ENCODE data around the gene EPHA4. TPM values are rescaled to one million over a fixed set of nuclear protein-coding genes. Genes with fewer than 3 reads are reported as not detected.

EPHA4 gene
- total and polyA plus RNA-seq, 7 experiments from 2014 or later, result 8.3 to 42.8 (median 25.3) TPM

DNA sequence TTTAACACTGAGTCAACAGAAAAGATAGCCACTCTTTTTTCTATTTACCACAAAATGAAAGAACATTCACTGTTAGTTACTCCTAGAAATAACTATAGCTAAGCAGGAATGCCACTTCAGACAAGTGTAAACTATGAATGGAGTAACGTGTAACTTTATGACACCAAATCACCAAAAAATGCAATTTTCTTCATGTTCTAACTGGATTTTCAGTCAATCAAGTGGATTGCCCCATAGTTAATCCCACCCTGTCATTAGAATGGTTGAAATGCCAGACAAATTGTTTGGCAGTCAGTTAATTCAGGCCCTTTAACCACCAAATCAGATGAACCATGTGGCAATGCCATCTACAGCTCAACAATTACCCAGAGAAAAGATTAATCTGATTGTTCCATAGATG is 9.9 kb downstream of the EPHA4 start:
- H3K4me3 Mint-ChIP-seq, result no peak overlapping the region
- no peak for ATAC-seq
- Histone ChIP-seq H3K27ac (ENCODE audit: low read depth, low read length) (no peak overlapping the region), H3K27me3 (ENCODE audit: control insufficient read depth in 2 of 2, insufficient read depth in 2 of 2, low read length in 2 of 2) (no peaks in the 10 kb centered on the region), H3K36me3 (ENCODE audit: control insufficient read depth in 2 of 3, insufficient read depth in 3 of 3, low read length in 3 of 3) (no peaks in the 10 kb centered on the region), H3K4me1 (ENCODE audit: control insufficient read depth in 2 of 2, insufficient read depth in 2 of 2, low read length in 2 of 2) (peaks cover 0 to 6% of the 10 kb centered on the region in 2 donors), H3K9me3 (ENCODE audit: control insufficient read depth in 2 of 3, low read length in 3 of 3) (no peaks in the 10 kb centered on the region), H3K4me3 (ENCODE audit: low read length) (no peak overlapping the region)
- H3K36me3 Mint-ChIP-seq, result peaks cover 0 to 22% (median 17%) of the 10 kb centered on the region in 5 donors
- ChIA-PET POLR2A (no interaction called here), CTCF (interaction anchor here (0.7 kb wide), 1 partner anchor 63 kb away, joined by 4 read pairs; no protein-coding TSS in a partner anchor)
- intact Hi-C loops (cut with micrococcal nuclease), result no loop called here
- H3K27ac Mint-ChIP-seq, result no peak overlapping the region
- peaks cover 0 to 52% (median 14%) of the 10 kb centered on the region in 7 donors for H3K4me1 Mint-ChIP-seq
- peaks cover 0 to 2% (median 0%) of the 10 kb centered on the region in 11 donors for H3K9me3 Mint-ChIP-seq
- H3K27me3 Mint-ChIP-seq, result peaks cover 0 to 40% (median 0%) of the 10 kb centered on the region in 5 donors
- DNase-seq, result no peak

DNA sequence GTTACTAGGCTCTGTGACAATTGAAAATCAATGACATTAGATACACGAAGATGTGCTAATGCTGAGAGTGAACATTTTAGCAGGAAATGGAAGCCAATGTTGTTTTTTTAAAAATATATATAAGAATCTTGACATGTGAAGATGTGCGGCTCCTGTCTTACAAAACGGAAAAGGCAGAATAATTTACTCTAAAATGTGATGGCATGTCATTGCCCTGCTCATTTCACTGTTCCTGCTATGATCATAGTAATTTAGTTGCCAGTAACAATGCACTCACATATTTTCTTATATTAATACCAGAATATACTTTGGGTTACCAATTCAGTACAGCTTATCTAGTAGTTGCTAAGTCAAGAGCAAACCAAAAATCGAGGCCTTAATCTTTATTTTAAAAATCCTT is 10.3 kb downstream of the EPHA4 start:
- Mint-ChIP-seq H3K9me3 (peaks cover 0 to 2% (median 0%) of the 10 kb centered on the region in 11 donors), H3K27me3 (peaks cover 0 to 36% (median 0%) of the 10 kb centered on the region in 5 donors), H3K27ac (no peak overlapping the region), H3K4me1 (peaks cover 4 to 50% (median 17%) of the 10 kb centered on the region in 7 donors), H3K36me3 (peaks cover 0 to 22% (median 17%) of the 10 kb centered on the region in 5 donors), H3K4me3 (no peak overlapping the region)
- H3K27me3 ChIP-seq (ENCODE audit: control insufficient read depth in 2 of 2, insufficient read depth in 2 of 2, low read length in 2 of 2), result no peaks in the 10 kb centered on the region
- H3K4me1 ChIP-seq (ENCODE audit: control insufficient read depth in 2 of 2, insufficient read depth in 2 of 2, low read length in 2 of 2), result peaks cover 0 to 6% of the 10 kb centered on the region in 2 donors
- intact Hi-C loops (cut with micrococcal nuclease), result no loop called here
- ATAC-seq (no peak), DNase-seq (no peak)
- H3K4me3 ChIP-seq (ENCODE audit: low read length), result no peak overlapping the region
- CTCF ChIA-PET, result interaction anchor here (0.7 kb wide), 1 partner anchor 63 kb away, joined by 4 read pairs; no protein-coding TSS in a partner anchor
- POLR2A ChIA-PET, result no interaction called here
- H3K36me3 ChIP-seq (ENCODE audit: control insufficient read depth in 2 of 3, insufficient read depth in 3 of 3, low read length in 3 of 3), result no peaks in the 10 kb centered on the region
- H3K27ac ChIP-seq (ENCODE audit: low read depth, low read length), result no peak overlapping the region
- no peaks in the 10 kb centered on the region for H3K9me3 ChIP-seq (ENCODE audit: control insufficient read depth in 2 of 3, low read length in 3 of 3)

DNA sequence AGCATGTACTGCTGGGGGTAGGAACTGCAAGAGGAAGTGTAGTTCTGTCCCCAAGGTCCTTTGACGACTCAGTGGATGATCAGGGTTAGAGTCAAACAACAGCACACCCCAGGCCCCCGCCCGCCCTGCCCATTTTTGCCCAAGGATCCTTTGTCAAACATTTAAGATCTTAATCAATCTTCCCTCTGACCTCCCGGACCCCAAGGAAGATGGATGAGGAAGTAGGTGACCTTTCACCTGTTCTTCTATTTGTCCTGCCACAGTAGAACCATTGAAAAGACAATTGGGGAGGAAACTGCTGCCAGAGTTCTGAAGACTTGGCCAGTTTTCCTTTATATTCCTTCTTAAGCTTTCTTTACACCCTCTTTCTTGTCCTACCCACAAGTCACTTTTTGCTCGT is 12.1 kb downstream of the EPHA4 start:
- Mint-ChIP-seq H3K27me3 (peaks cover 0 to 24% (median 0%) of the 10 kb centered on the region in 5 donors), H3K36me3 (peaks cover 0 to 22% (median 13%) of the 10 kb centered on the region in 5 donors), H3K4me1 (peaks cover 6 to 50% (median 23%) of the 10 kb centered on the region in 7 donors), H3K4me3 (no peak overlapping the region), H3K9me3 (peaks cover 0 to 2% (median 0%) of the 10 kb centered on the region in 11 donors), H3K27ac (peak overlapping the region in 2 of 9 donors; percentile 29 to 34)
- no peaks in the 10 kb centered on the region for H3K27me3 ChIP-seq (ENCODE audit: control insufficient read depth in 2 of 2, insufficient read depth in 2 of 2, low read length in 2 of 2)
- H3K9me3 ChIP-seq (ENCODE audit: control insufficient read depth in 2 of 3, low read length in 3 of 3), result no peaks in the 10 kb centered on the region
- H3K27ac ChIP-seq (ENCODE audit: low read depth, low read length), result no peak overlapping the region
- no peaks in the 10 kb centered on the region for H3K36me3 ChIP-seq (ENCODE audit: control insufficient read depth in 2 of 3, insufficient read depth in 3 of 3, low read length in 3 of 3)
- H3K4me1 ChIP-seq (ENCODE audit: control insufficient read depth in 2 of 2, insufficient read depth in 2 of 2, low read length in 2 of 2), result peaks cover 6 to 7% of the 10 kb centered on the region in 2 donors
- POLR2A ChIA-PET, result no interaction called here
- DNase-seq (no peak), ATAC-seq (no peak)
- H3K4me3 ChIP-seq (ENCODE audit: low read length), result no peak overlapping the region
- intact Hi-C loops (cut with micrococcal nuclease), result no loop called here
- CTCF ChIA-PET, result no interaction called here

DNA sequence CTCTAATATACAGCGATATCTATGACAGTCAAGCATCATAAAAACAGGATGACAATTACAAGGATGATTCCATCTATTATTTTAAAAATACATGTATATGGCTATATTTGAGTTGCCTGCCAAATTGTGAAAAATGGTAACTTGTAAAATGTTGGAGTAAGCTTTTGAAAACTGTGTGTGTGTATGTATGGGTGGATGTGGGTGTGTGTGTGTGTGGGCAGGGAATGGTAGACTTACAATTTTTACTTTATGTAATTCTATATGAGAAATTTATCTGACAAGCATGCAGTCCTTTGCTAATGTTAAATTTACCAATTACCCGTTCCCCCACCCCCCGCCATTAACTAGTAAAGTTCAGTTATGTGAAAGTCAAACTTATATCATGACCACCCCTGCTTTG is 14.0 kb downstream of the EPHA4 start:
- no peak overlapping the region for H3K27ac Mint-ChIP-seq
- ATAC-seq (no peak), DNase-seq (no peak)
- Histone ChIP-seq H3K4me3 (ENCODE audit: low read length) (no peak overlapping the region), H3K4me1 (ENCODE audit: control insufficient read depth in 2 of 2, insufficient read depth in 2 of 2, low read length in 2 of 2) (peaks cover 7% of the 10 kb centered on the region in 2 donors), H3K27ac (ENCODE audit: low read depth, low read length) (no peak overlapping the region), H3K36me3 (ENCODE audit: control insufficient read depth in 2 of 3, insufficient read depth in 3 of 3, low read length in 3 of 3) (no peaks in the 10 kb centered on the region), H3K27me3 (ENCODE audit: control insufficient read depth in 2 of 2, insufficient read depth in 2 of 2, low read length in 2 of 2) (no peaks in the 10 kb centered on the region), H3K9me3 (ENCODE audit: control insufficient read depth in 2 of 3, low read length in 3 of 3) (no peaks in the 10 kb centered on the region)
- peaks cover 0 to 11% (median 3%) of the 10 kb centered on the region in 5 donors for H3K36me3 Mint-ChIP-seq
- H3K4me1 Mint-ChIP-seq, result peaks cover 6 to 51% (median 32%) of the 10 kb centered on the region in 7 donors
- intact Hi-C loops (cut with micrococcal nuclease), result no loop called here
- ChIA-PET CTCF (no interaction called here), POLR2A (no interaction called here)
- no peak overlapping the region for H3K4me3 Mint-ChIP-seq
- H3K27me3 Mint-ChIP-seq, result peaks cover 0 to 12% (median 0%) of the 10 kb centered on the region in 5 donors
- peaks cover 0 to 2% (median 0%) of the 10 kb centered on the region in 11 donors for H3K9me3 Mint-ChIP-seq

DNA sequence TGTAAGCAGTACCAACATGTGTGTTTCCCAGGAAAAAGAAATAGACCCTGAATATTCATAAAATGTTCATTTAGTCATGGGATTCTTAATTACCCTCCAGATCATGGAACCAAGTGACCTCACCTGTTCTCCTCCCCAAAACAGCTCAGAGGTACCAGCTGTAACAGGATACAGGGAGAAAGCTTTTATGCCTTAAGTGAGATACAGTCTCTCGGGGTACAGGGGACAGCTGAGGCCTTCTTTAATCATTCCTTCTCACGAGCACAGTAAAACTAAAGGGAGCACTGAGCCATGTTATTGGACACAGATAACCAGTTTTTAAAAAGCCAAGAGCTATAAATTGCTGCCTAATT is 16.6 kb downstream of the EPHA4 start:
- peaks cover 0 to 8% (median 1%) of the 10 kb centered on the region in 5 donors for H3K36me3 Mint-ChIP-seq
- peaks cover 0 to 2% (median 0%) of the 10 kb centered on the region in 11 donors for H3K9me3 Mint-ChIP-seq
- Histone ChIP-seq H3K27ac (ENCODE audit: low read depth, low read length) (no peak overlapping the region), H3K4me1 (ENCODE audit: control insufficient read depth in 2 of 2, insufficient read depth in 2 of 2, low read length in 2 of 2) (peaks cover 7% of the 10 kb centered on the region in 2 donors), H3K4me3 (ENCODE audit: low read length) (no peak overlapping the region), H3K27me3 (ENCODE audit: control insufficient read depth in 2 of 2, insufficient read depth in 2 of 2, low read length in 2 of 2) (no peaks in the 10 kb centered on the region), H3K9me3 (ENCODE audit: control insufficient read depth in 2 of 3, low read length in 3 of 3) (no peaks in the 10 kb centered on the region), H3K36me3 (ENCODE audit: control insufficient read depth in 2 of 3, insufficient read depth in 3 of 3, low read length in 3 of 3) (no peaks in the 10 kb centered on the region)
- DNase-seq (no peak), ATAC-seq (no peak)
- ChIA-PET CTCF (no interaction called here), POLR2A (interaction anchor here (0.6 to 0.7 kb wide), 2 partner anchors 14 to 37 kb away, joined by 3 read pairs; no protein-coding TSS in a partner anchor)
- peak overlapping the region in 8 of 10 donors; percentile 10 to 71 (median 48) for H3K4me3 Mint-ChIP-seq
- peaks cover 4 to 50% (median 30%) of the 10 kb centered on the region in 7 donors for H3K4me1 Mint-ChIP-seq
- peaks cover 0 to 21% (median 0%) of the 10 kb centered on the region in 5 donors for H3K27me3 Mint-ChIP-seq
- peak overlapping the region in 6 of 9 donors; percentile 23 to 73 (median 46) for H3K27ac Mint-ChIP-seq
- intact Hi-C loops (cut with micrococcal nuclease), result no loop called here

DNA sequence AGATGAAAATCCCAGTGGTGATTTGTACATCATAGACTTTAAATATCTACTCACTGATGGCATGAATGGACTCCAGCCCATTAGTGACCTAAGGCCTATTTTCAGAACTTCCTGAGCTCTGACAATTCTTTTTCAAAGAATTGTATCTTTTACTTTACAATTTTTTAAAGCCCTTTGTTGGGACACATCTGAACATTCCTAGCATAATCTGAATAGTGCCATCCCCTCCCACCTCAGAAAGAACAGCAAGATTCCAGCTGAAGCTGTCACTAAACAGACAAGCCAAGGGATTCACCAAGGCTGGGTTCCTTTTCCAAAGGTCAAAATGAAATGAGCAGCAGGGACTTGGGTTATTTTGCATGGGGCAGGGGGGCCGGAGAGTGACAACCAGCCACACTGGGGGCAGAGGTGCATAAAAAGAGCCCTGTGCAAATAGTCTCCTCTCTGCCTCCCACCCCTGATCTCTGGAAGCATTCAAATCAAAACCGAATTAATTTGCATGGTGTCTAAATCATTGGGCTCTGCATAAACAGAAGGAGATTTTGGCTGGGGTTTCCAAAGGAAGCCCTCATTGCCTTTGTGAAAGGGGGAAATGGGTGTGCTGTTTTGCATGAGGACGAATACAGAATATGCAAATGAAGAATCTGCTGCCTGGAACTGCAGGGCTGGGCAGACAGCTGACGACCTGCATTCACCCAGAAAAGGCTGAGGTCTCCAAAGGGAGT is 17.2 kb downstream of the EPHA4 start:
- POLR2A ChIA-PET, result interaction anchor here (0.6 to 0.7 kb wide), 2 partner anchors 14 to 36 kb away, joined by 3 read pairs; no protein-coding TSS in a partner anchor
- no peak overlapping the region for H3K4me3 ChIP-seq (ENCODE audit: low read length)
- CTCF ChIA-PET, result no interaction called here
- H3K4me1 ChIP-seq (ENCODE audit: control insufficient read depth in 2 of 2, insufficient read depth in 2 of 2, low read length in 2 of 2), result peaks cover 7% of the 10 kb centered on the region in 2 donors
- DNase-seq (no peak), ATAC-seq (peak; percentile 42)
- no peak overlapping the region for H3K27ac ChIP-seq (ENCODE audit: low read depth, low read length)
- intact Hi-C loops (cut with micrococcal nuclease), result no loop called here
- peaks cover 0 to 2% (median 0%) of the 10 kb centered on the region in 11 donors for H3K9me3 Mint-ChIP-seq
- H3K36me3 Mint-ChIP-seq, result peaks cover 0 to 6% (median 0%) of the 10 kb centered on the region in 5 donors
- peak overlapping the region in 6 of 9 donors; percentile 23 to 73 (median 46) for H3K27ac Mint-ChIP-seq
- H3K4me1 Mint-ChIP-seq, result peaks cover 4 to 45% (median 27%) of the 10 kb centered on the region in 7 donors
- no peaks in the 10 kb centered on the region for H3K9me3 ChIP-seq (ENCODE audit: control insufficient read depth in 2 of 3, low read length in 3 of 3)
- H3K27me3 ChIP-seq (ENCODE audit: control insufficient read depth in 2 of 2, insufficient read depth in 2 of 2, low read length in 2 of 2), result no peaks in the 10 kb centered on the region
- peaks cover 0 to 21% (median 0%) of the 10 kb centered on the region in 5 donors for H3K27me3 Mint-ChIP-seq
- peak overlapping the region in 8 of 10 donors; percentile 10 to 71 (median 48) for H3K4me3 Mint-ChIP-seq
- no peaks in the 10 kb centered on the region for H3K36me3 ChIP-seq (ENCODE audit: control insufficient read depth in 2 of 3, insufficient read depth in 3 of 3, low read length in 3 of 3)
